SU-DHL-6 (cell line): ENCODE measurements around the gene EFCAB11.

Experiments used
- CTCF ChIP-seq: fragments of 200-600 bp; sonication (generic); IDR thresholded peaks from one replicate; pipeline ENCODE4 v1.5.1; 2017; ENCODE audit warnings: antibody characterized with exemption, mild to moderate bottlenecking, low read length, moderate library complexity; ENCODE audit not compliant: insufficient read depth, poor library complexity, severe bottlenecking
- EZH2phosphoT487 ChIP-seq: fragments of 200-600 bp; sonication (generic), shearing (Covaris generic); conservative IDR thresholded peaks from 2 replicates; pipeline ENCODE4 v1.6.1; 2018; ENCODE audit warnings: mild to moderate bottlenecking, antibody characterized with exemption, low read length, moderate library complexity, mixed read lengths

- TF ChIP-seq CTCF (no peak), EZH2phosphoT487 (no peak)
Measured at GRCh38 chr14:89760086-89760485, 194.4 kb downstream of the EFCAB11 start.
